NOMO-1 treated with dmso at 0.1 percent for 144 hours (cell line): ENCODE data around the gene TMEM61.
"Not testable (repeated sequence)": the region's sequence is repeated elsewhere in the genome, so short reads cannot be mapped to it uniquely, and the experiment has no call there.

Experiments
- DNase-seq: peaks from one replicate; lab custom pipeline; 2025; ENCODE audit not compliant: unreplicated experiment; lab: John Stamatoyannopoulos, UW

TMEM61 gene

GRCh38 chr1:54980528-54981241 is at the start of gene TMEM61:
TSS of gene TMEM61 (plus strand) at chr1:54980628. CDS start at chr1:54981066, 438 bp downstream.
- DNase-seq, result no peak

GRCh38 chr1:54931275-54931840 is 49.1 kb upstream of the TMEM61 start:
- no peak for DNase-seq

- not testable (repeated sequence) for DNase-seq
Observed at GRCh38 chr1:54934081-54934480, 46.3 kb upstream of the TMEM61 start.

GRCh38 chr1:54934869-54935268 is 45.6 kb upstream of the TMEM61 start:
- no peak for DNase-seq

- no peak for DNase-seq
Observed at GRCh38 chr1:54936791-54937190, 43.6 kb upstream of the TMEM61 start.

GRCh38 chr1:54937469-54937868 is 43.0 kb upstream of the TMEM61 start:
- no peak for DNase-seq

GRCh38 chr1:54938955-54939354 is 41.5 kb upstream of the TMEM61 start:
- not testable (repeated sequence) for DNase-seq

GRCh38 chr1:54940042-54940441 is 40.4 kb upstream of the TMEM61 start:
- DNase-seq, result no peak

GRCh38 chr1:54942976-54943375 is 37.5 kb upstream of the TMEM61 start:
- no peak for DNase-seq

- peak; percentile 42 for DNase-seq
Observed at GRCh38 chr1:54944610-54945392, 35.6 kb upstream of the TMEM61 start.

GRCh38 chr1:54945393-54945936 is 35.0 kb upstream of the TMEM61 start:
- DNase-seq, result no peak

GRCh38 chr1:54947540-54947939 is 32.9 kb upstream of the TMEM61 start:
- no peak for DNase-seq

- no peak for DNase-seq
Observed at GRCh38 chr1:54949053-54949452, 31.4 kb upstream of the TMEM61 start.

- no peak for DNase-seq
Observed at GRCh38 chr1:54950006-54950368, 30.4 kb upstream of the TMEM61 start.

GRCh38 chr1:54950369-54951163 is 29.9 kb upstream of the TMEM61 start:
- DNase-seq, result peak; percentile 63

GRCh38 chr1:54951810-54952226 is 28.6 kb upstream of the TMEM61 start:
- DNase-seq, result no peak

- no peak for DNase-seq
Observed at GRCh38 chr1:54952950-54953718, 27.3 kb upstream of the TMEM61 start.

- no peak for DNase-seq
Observed at GRCh38 chr1:54953846-54954245, 26.6 kb upstream of the TMEM61 start.

- DNase-seq, result no peak
Observed at GRCh38 chr1:54955359-54955758, 25.1 kb upstream of the TMEM61 start.

- DNase-seq, result no peak
Observed at GRCh38 chr1:54956726-54957125, 23.7 kb upstream of the TMEM61 start.
